ENCODE measurements around the gene JUP.
A peak's percentile ranks its signal among the peaks of the same experiment; 100 is the strongest.

The JUP gene

GRCh38 chr17:41811549-41812380 is 25.3 kb upstream of the JUP start, which contains the start of gene P3H4 (continued):
- TF ChIP-seq PATZ1 (CRISPR knock-in tag; IDR thresholded peaks at IDR 0.05; ENCODE audit: borderline replicate concordance) (peak; percentile 40; the same call in 1 of the 2 replicates), SNAI2 (CRISPR knock-in tag; IDR thresholded peaks at IDR 0.05) (no peak), POU6F1 (CRISPR knock-in tag; IDR thresholded peaks at IDR 0.05; ENCODE audit: borderline replicate concordance, low read depth) (no peak), GLIS3 (CRISPR knock-in tag; IDR thresholded peaks at IDR 0.05) (no peak), ZNF565 (CRISPR knock-in tag; conservative IDR thresholded peaks at IDR 0.05; ENCODE audit: low read depth) (no peak), RARB (CRISPR knock-in tag; IDR thresholded peaks at IDR 0.05) (no peak)

DNA sequence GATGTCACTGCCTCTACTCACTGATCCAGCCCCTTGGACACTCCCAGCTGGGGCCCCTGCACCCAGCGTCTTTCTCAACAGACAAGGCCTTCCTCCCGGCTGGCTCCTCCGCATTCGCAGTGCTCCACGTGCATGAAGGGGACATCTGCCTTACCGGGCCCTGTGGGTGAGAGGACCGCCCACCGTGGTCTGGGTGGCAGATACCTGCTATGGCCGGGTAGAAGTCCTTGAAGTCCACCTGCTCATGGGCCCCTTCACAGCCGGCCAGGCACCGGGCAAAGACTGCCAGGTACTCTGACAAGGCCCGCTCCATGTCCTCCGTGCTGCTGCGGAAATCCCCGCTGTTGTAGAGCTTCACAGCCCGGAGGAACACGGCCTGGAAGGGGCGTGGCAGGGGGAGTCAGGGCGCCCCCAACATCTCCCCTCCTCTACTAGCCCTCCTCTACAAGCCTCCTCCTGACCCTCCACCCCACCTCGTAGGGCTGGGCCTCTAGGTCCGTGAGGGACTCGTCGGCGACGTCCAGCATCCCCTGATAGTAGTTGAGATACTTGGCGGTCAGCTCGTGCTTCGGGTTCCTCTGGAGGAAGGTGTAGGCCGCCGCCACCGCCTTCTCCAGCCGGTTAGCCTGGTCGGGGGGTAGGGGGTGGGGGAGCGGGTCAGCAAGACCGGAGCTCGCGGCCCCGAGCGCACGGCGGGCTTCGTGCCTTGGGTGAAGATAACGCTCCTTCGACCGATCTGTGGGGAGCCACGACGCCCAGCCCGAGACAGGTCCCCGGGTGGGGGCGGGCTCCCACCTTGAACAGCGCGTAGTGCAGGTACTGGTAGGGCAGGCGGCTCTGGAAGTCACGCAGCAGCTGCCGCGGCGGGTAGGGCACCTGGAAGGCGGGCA is 24.4 kb upstream of the JUP start:
- ATAC-seq = no peak
- TF ChIP-seq ZNF70 (CRISPR knock-in tag; IDR thresholded peaks at IDR 0.05) (no peak), SNAI2 (CRISPR knock-in tag; IDR thresholded peaks at IDR 0.05) (no peak), TCF4 (CRISPR knock-in tag; IDR thresholded peaks at IDR 0.05; ENCODE audit: borderline replicate concordance) (no peak), ZFP30 (CRISPR knock-in tag; IDR thresholded peaks at IDR 0.05) (no peak), ZFP3 (CRISPR knock-in tag; IDR thresholded peaks at IDR 0.05) (no peak), POU6F1 (CRISPR knock-in tag; IDR thresholded peaks at IDR 0.05; ENCODE audit: borderline replicate concordance, low read depth) (no peak), ZC3H10 (CRISPR knock-in tag; IDR thresholded peaks at IDR 0.05) (no peak), RARB (CRISPR knock-in tag; IDR thresholded peaks at IDR 0.05) (no peak), PATZ1 (CRISPR knock-in tag; IDR thresholded peaks at IDR 0.05; ENCODE audit: borderline replicate concordance) (no peak), GLIS3 (CRISPR knock-in tag; IDR thresholded peaks at IDR 0.05) (no peak), TSHZ2 (CRISPR knock-in tag; IDR thresholded peaks at IDR 0.05) (no peak), ISL1 (CRISPR knock-in tag; IDR thresholded peaks at IDR 0.05) (no peak), ESRRG (CRISPR knock-in tag; IDR thresholded peaks at IDR 0.05) (no peak), TOX (CRISPR knock-in tag; IDR thresholded peaks at IDR 0.05; ENCODE audit: borderline replicate concordance) (no peak)
